HG03469 (cell line): ENCODE measurements around the gene LIX1L.

ENCODE experiments used
- ATAC-seq: cut with Tn5 transposase; IDR thresholded peaks from one replicate; pipeline ENCODE4 v1.9.1; 2021; ENCODE audit warnings: mild to moderate bottlenecking, moderate library complexity, moderate number of reproducible peaks; ENCODE audit not compliant: unreplicated experiment

The LIX1L gene

DNA sequence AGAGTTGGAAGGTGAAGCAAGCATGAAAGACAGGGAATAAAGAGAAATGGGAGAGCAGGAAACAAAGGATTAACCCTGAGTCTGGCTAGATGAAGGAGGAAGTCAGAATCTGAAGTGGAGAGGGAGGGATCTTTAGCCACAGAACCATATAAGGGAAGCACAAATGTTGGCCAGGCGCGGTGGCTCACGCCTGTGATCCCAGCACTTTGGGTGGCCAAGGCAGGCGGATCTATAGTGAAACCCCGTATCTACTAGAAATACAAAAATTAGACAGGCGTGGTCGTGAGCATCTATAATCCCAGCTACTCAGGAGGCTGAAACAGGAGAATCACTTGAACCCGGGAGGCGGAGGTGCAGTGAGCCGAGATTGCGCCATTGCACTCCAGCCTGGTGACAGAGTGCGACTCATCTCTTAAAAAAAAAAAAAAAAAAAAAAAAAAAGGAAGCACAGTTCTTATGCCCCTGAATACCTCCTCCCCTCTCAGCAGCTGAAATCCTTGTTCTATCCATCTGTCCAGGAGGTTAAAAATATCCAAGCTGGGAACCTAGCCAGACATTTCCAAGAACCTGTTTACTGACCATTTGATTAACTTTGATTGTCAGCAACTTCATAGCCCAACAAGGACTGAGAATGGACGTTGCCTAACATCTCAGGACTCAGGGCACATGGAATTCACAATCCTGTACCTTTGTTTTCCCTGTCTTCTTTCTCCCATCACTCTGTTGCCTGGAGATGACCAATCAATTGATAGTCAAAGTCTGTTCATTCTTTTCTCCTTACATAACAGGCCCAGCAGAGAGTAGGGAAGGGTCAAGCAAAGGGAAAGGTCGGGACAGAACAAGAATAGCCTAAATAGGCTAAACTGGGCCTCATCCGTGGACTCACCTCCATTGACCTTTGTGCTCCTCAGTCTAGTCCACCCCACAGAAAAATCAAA, 28.0 kb upstream of the LIX1L start:
- no peak for ATAC-seq

DNA sequence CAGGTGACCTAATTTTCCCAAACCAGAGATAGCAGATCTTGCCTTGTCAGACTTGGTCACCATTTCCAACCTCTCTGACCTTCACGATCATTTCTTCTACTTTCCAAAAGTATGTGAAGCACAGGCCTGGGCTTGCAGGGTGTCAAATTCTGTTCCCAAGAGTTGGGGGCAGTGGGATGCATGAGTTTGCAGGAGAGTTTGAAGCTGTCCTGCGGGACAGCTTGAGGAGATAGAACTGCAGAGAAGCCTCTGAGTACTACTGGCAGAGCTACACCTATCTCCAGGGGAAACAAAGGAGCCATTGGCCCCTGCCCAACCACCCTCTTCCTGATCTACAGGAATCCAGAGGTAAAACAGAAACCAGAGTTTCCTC, 27.3 kb upstream of the LIX1L start:
- no peak for ATAC-seq

DNA sequence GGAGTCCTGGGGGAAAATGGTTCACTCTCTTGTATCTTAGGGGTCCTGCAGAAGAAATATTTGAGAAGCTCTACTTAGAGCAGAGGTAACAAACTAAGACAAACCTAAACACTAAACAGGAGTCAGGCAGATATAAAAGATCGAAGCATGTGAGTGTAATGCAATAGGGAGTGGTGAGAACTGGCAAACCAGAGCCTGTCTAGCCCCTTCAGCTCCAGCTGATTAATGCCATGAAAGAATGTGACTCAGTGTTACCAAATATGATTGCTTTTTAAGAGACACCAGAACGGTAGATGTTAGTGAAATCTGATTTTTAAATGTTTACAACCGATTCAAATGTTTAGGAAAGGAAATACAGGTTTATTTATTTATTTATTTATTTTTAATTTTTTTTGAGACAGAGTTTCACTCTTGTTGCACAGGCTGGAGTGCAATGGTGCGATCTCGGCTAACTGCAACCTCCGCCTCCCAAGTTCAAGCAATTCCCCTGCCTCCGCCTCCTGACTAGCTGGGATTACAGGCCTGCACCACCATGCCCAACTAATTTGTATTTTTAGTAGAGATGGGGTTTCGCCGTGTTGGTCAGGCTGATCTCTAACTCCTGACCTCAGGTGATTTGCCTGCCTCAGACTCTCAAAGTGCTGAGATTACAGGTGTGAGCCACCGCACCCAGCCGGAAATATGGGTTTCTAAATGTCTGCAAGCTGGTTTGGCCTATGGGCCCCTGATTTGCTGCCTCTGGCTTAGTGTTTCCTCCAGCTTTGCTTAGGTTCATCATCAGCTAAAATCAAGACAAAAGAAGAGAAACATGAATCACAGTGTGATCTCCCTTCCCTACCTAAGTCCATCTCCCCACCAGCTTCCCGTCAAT, 26.4 kb upstream of the LIX1L start:
- ATAC-seq = no peak

DNA sequence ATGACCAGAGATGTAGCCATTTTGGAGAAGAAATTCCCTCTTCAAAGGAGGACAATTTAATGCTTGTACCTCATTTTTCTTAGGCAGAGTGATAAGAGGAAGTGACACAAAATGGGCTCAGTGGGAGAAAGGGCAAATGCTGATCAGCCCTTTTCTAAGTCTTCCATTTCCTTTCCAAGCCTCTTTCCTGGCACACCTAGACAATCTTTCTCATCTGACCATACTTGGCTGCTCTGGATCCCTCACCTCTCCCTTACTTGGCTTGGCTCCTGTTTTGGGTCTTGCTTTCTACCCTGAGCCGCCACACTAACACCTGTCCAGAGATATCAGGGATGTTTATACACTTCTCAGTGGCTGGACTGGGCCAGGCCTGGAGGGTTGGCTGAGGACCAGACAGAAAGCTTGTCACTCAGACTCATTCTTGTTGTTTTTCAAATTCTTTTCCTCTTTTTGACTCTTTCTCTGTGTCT, 25.4 kb upstream of the LIX1L start:
- no peak for ATAC-seq

DNA sequence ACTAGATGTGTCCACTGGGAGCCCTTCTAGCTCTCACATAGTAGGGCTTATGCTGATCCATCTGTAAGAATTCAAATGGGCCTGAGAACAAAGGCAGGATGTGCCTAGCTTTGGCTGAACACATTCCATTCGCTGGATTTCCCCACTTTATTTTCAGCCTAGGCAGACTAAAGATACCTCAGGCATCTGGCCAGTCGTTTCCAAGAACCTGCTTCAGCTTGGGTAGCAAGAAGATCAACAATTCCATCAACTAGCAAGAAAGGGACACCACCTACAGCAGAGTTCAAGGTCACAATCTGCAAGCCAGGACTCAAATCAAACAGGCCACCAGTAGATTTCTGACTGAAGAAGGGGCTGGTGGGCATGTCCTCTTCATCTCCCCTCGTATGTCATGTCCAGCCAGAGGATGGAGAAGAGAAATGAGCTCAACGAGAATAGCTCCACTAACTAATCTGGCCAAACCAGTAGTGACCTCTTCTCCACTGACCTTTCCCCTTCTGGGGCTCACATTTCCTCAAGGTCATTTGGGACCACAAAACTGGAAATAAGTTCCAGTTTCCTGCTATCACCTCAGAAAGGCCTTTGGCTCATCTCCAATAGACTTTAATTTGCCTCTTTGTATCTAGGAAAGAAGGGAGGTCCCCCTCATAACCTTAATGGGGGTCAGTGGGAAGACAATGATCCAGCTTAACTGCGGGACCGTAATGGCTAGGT, 24.4 kb upstream of the LIX1L start:
- ATAC-seq = no peak

DNA sequence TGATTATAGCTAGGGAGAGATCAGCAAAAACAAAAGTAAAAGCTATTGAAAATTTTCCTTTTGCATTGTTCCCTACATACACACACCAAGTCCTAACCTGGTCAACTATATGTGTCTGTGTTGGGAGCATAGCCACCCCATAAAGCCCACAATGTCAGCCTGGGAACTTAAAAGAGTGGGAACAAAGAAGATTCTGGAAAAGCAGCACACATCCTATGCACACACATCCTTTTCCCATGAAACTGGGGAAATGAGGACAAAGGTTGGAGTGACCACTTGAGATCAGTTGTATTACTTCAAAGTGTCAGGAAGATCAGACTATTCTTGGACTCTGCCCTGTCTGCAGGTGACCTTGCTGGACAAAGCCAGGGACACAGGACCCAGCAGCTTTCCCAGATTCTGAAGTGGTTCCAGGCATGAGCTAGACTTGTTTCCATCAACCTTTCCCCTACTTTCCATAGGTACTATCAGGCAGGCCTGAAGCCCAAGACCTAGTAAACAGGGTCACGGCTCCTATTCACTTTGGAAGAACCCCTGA, 22.7 kb upstream of the LIX1L start:
- ATAC-seq = no peak

DNA sequence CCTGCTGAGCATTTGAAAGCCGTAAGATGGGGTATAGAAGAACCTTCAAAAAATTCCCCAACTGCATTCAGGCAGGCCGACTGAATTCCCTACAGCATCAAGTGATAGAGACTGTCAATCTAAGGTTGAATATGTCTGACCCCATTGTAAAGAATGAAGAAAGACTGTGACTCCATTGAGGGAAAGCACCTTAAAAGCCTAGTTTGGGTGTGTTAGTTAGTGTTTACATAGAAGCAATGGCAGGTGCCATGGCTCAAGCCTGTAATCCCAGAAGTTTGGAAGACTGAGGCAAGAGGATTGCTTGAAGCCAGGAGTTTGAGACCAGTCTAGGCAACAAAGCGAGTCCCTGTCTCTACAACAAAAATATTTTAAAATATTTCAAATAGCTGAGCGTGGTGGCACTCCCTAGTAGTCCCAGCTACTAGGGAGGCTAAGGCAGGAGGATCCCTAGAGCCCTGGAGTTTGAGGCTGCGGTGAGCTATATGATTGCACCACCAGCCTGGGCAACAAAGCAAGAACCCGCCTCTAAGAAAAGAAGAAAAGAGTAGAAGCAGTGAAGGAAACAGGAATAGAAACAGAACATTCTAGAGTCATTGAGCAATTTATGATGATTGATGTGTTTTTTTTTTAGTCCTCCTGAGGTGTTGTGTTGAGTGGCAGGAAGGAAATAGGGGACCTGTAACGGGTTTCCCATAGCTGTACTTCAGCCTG, 22.1 kb upstream of the LIX1L start:
- no peak for ATAC-seq

DNA sequence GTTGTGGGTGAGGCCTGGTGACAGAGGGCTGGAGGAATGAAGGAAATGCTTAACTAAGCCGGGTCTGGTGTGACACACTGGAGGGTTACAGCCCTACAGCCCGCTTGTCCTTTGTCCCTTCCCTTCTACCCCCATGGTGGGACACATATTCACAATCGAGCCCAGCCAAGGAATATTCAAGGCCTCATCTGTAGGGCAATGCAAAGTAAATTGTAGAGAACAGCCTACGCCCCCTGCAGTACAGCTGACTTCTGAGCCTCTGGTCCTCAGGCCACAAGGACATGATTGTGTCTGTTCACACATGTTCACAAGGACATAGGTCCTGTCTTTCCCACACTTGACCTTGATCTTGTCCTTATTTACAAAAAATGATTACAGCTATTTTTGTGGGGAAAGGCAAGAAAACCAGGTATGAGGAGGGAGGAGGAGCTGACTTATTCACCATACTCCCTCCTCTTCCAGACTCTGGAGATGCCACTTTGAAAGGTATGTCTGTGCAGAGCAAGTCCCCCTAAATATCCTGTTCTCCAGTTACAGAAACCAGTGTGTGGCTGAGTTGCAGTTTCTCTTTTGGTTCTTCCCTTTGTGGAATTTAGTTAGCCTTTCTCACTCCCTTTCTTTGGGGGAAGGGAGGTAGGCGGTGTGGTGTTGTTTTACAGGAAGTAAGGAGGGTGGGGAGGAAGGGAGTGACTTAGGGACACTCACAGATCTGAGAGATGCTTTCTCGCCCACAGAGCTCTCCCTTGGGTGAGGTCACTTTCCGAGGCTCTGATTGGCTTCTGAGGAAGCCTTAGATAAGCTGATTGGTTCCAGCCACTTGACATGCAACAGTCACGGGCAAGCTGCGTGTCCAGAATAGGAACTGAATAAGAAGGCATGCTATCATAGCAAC, 21.3 kb upstream of the LIX1L start:
- peak; percentile 75 for ATAC-seq

DNA sequence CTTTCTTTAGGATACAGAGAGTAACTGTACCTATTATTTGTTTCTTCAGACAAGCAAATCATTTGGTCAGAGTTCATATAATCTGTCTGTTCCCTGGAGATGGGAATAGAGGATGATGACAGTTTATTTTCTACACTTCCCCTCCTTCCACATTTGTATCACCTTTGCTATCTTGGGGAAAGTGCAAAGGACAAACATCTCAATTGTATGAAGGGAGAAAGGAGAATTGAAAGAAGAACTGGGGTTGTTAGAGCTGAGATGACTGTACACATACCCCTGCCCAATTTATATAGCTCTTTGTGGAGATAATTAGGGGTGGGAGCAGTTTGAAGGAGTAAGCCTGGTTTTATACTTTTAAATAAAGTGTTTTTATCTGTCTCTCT, 20.6 kb upstream of the LIX1L start:
- no peak for ATAC-seq

DNA sequence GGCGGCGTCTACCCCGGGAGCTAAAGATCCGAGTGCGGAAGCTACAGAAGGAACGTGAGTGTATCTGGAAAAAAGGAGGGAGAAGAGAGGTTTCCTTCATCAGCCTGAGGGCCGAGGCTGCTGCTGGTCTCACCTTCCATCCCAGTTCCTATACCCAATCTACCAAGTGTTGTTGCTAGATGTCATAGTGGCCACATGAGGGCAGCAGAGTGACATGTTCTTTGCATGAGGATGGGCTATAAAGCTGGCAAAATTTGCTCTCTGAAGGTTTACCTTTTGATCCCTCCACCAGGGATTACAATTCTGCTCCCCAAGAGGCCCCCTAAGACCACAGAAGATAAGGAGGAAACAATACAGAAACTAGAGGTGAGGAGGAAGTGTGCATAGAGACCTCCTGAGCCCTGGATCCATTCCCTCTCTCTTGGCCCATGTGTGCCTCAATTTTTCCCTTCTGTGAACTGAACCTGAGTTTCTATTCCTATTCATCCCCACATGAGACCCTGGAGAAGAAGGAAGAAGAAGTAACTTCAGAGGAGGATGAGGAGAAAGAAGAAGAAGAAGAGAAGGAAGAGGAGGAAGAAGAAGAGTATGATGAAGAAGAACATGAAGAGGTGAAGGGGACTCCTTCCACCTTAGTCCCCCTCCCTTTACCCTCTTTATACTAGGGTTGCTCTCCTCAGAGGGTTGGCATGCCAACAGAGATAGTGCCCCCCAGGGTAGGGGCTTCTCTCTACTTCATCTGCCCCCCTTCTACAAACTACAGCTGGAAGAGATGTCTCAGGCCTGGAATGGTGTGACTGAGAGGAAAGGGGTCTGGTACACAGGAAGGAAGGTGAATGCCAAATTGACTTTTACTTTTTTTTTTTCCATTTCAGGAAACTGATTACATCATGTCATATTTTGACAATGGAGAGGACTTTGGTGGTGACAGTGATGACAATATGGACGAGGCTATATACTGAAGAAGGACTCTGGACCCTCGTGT, 20.0 kb upstream of the LIX1L start:
- ATAC-seq = no peak

DNA sequence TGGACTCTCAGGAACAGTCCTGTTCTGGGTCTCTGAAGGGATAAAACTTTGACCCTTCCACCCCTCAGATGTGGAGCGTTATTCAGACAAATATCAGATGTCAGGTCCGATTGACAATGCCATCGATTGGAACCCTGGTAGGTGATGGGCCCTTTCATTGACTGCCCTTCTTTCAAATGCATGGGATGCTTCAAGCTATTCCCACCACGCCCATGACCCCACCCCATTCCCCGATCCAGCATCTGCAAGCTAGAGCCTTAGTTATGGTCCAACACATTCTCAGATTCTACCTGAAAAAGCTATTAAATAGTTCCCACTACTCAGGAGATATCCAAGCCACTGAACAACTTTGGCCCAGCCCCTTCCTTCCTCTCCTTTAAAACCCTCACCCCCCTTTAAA, 19.2 kb upstream of the LIX1L start:
- ATAC-seq = no peak

DNA sequence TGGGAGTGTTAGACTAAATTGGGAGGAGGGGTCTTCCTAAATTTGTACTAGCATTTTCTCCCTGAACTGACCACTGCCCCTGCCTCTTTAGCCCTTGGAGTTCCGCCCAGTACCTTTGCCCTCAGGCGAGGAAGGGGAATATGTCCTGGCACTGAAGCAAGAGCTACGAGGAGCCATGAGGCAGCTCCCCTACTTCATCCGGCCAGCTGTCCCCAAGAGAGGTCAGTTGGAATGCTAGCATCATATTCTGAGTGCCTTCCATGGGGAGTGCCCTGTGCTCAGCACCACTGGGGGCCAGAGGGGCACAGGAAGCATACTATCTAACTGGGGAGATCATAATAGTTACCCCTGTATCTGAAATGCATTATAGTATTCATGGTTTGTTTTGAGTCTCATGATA, 17.4 kb upstream of the LIX1L start:
- ATAC-seq = no peak

DNA sequence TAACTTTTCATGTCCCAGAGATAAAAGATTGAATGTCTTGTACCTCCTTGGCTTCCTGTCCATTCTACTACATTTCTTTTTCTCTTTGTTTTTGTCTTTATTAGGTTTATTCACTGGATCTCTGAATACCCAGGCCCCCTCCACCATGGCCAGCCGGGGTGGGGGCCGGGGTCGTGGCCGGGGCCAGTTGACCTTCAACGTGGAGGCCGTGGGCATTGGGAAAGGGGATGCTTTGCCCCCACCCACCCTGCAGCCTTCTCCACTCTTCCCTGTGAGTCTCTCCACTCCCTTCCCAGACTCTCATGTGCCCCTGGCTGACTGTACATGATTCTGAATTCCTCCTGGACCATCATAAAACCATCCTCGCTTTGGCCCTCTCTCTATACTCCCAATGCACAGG, 16.9 kb upstream of the LIX1L start:
- ATAC-seq = no peak

DNA sequence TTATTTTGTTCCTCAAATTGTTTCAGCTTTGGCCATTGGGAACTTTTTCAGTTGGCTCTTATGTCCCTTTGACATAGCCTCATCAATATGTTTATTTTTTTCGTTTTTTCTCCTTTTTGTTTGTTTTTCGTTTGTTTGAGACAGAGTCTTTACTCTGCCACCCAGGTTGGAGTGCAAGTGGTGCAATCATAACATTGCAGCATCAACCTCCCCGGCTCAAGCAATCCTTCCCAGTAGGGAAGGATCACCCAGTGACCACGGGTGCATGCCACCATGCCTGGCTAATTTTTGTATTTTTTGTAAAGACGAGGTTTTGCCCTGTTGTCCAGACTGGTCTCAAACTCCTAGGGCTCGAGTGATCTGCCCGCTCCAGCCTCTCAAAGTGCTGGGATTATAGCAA, 14.8 kb upstream of the LIX1L start:
- no peak for ATAC-seq

DNA sequence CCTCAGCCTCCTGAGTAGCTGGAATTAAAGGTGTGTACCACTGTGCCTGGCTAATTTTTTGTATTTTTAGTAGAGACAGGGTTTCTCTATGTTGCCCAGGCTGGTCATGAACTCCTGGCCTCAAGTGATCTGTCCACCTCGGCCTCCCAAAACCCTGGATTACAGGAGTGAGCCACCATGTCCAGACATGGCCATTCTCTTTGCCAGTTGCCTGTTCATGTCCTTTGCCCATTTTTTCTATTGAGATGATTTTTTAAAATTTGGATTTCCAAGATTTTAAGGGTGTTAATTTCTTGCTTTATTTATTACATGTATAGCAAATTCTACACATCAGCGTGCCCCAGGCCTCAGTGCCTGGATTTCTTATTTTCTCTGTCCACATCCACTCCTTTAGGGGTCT, 9.5 kb upstream of the LIX1L start:
- no peak for ATAC-seq

DNA sequence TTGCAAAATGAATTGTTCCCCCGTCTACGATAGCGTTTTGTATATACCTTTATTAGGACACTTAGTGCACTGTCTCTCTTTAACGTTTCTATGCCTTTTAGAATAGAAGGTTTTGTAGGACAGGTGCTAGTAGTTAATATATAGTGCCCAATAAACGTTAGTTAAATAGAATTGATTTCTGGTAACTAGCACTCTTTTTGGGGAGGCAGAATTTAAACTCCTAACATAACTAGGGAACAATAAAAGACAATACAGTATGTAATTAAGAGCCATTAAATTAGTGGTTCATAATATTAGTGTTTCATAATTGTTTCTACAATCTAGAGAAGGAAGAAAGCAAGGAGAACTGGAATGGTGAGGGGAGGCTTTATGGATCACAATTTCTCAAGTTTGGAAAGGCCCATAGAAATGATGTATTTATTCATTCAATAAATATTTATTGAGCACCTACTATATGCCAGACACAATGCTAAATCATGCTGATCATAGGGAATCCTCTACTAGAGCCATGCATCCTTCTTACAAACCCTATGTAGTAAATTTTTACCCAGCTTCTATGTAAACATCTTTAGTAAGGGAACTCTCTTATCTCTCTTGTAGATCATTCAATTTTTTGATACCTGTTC, 7.4 kb upstream of the LIX1L start:
- ATAC-seq = no peak

DNA sequence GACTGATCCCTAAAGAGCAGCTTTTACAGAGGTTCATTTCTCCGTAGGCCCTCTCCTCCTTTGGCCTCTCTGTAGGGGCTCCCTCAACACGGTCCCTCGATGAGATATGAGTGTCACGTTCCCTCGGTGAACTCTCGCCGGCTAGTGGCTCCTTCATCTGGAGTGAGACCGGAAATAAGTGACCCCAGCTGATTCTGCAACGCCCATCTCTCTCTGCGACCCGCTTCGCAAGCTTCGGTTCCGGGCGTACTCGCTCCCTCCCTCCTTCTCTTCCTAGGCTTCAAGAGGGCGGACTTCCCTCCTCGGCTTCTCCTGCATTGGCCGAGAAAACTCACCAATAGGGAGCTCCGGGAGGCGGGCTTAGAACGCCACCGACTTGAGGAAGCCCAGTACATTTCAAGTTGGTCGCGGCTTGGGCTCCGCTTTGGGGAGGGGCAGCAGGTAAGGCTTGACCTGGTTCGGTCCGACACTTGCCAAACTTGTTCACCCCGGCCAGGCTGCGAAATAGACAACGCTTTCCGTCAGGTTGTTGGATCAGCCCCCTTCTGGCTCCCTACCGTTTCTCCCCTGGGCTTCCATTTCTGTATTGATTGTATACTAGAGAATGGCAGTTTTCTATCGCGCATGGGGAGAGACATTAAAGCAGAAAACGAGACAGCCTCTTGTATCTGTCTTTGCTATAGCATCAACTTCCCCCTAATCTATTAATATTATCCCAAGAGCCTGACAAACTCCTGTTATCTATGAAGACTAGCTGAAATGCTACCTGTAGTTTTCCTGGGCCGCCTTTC, 6.7 kb upstream of the LIX1L start, which contains the start of the genes ANKRD34A and POLR3GL:
TSS of gene ANKRD34A (minus strand) at position 248 of the 791 bp plus-strand sequence. CDS start 2,816 bp downstream, outside the sequence.
TSS of gene POLR3GL (plus strand) at position 363 of the 791 bp plus-strand sequence. CDS start 10,176 bp downstream, outside the sequence.
- peak; percentile 71 for ATAC-seq
